Caco-2 (cell line): ENCODE data around the gene BNIP1. TPM values are rescaled to one million over a fixed set of nuclear protein-coding genes. Genes with fewer than 3 reads are reported as not detected.

Experiments
- BruUV-seq: library from RNA; stranded (reverse); fragments of 400-500 nt; replicated peaks from 2 replicates; lab custom pipeline; 2021; lab: Mats Ljungman, UMichigan
- CTCF ChIA-PET: fragments of 300-600 bp; sonication (Branson Sonifier 250); formaldehyde crosslinking; loops from one replicate; lab custom pipeline; 2022; ENCODE audit warnings: antibody characterized with exemption; lab: Charles Lee
- POLR2A ChIA-PET: fragments of 300-600 bp; sonication (Branson Sonifier 250); formaldehyde crosslinking; loops from one replicate; lab custom pipeline; 2022; ENCODE audit warnings: antibody characterized with exemption; lab: Charles Lee
- DNase-seq, 2 experiments: peaks; one replicate each; pipeline versions ENCODE4 v3.0.0 to v3.0.0-alpha.2; 2020 to 2022
- H3K27me3 ChIP-seq: replicated peaks from 2 replicates; pipeline ENCODE4 v1.6.0; 2011; ENCODE audit warnings: low read length; ENCODE audit not compliant: control insufficient read depth, insufficient read depth
- H3K36me3 ChIP-seq: 2 replicates; pipeline ENCODE4 v1.5.1; 2011; ENCODE audit warnings: low read length; ENCODE audit not compliant: control insufficient read depth, insufficient read depth
- H3K4me1 ChIP-seq: fragments of 250-450 bp; sonication (Bioruptor Pico); 2 replicates; pipeline ENCODE4 v1.5.1; 2020; ENCODE audit warnings: mild to moderate bottlenecking
- H3K4me3 ChIP-seq: 2 replicates; pipeline ENCODE4 v1.5.1; 2011; ENCODE audit warnings: low read depth, mild to moderate bottlenecking, control low read depth, low read length
- H3K9me3 ChIP-seq: fragments of 250-450 bp; sonication (Bioruptor Pico); 2 replicates; pipeline ENCODE4 v1.5.1; 2020; ENCODE audit warnings: mild to moderate bottlenecking, moderate library complexity
- H3K27ac Mint-ChIP-seq: one replicate; pipeline ENCODE4 v1.8.0; 2022; ENCODE audit warnings: mixed read lengths; ENCODE audit not compliant: unreplicated experiment
- H3K27me3 Mint-ChIP-seq: one replicate; pipeline ENCODE4 v1.8.0; 2022; ENCODE audit warnings: mixed read lengths; ENCODE audit not compliant: insufficient read depth, unreplicated experiment
- H3K36me3 Mint-ChIP-seq: one replicate; pipeline ENCODE4 v1.8.0; 2022; ENCODE audit warnings: mild to moderate bottlenecking, mixed read lengths; ENCODE audit not compliant: insufficient read depth, unreplicated experiment
- H3K4me1 Mint-ChIP-seq: one replicate; pipeline ENCODE4 v1.8.0; 2022; ENCODE audit warnings: low read depth, mixed read lengths; ENCODE audit not compliant: unreplicated experiment
- H3K4me3 Mint-ChIP-seq: one replicate; pipeline ENCODE4 v1.8.0; 2022; ENCODE audit warnings: mild to moderate bottlenecking, moderate library complexity, mixed read lengths; ENCODE audit not compliant: unreplicated experiment
- H3K9me3 Mint-ChIP-seq: one replicate; pipeline ENCODE4 v1.8.0; 2022; ENCODE audit warnings: mixed read lengths; ENCODE audit not compliant: unreplicated experiment
- intact Hi-C: fragments of 100-400 bp; cut with micrococcal nuclease; formaldehyde crosslinking; loops from one replicate; pipeline ENCODE4 v1.10.0; 2022; ENCODE audit not compliant: unreplicated experiment
- total RNA-seq: library from RNA; stranded (reverse); gene quantifications from 2 replicates; pipeline ENCODE4 v1.2.3, GENCODE V29; 2022
- TF ChIP-seq, protein P1 (sequence below), 2 experiments: fragments of 200-600 bp in 1 of 2; IDR thresholded peaks; 1 replicate in 1 of 2; 2 replicates in 1 of 2; pipeline versions ENCODE4 v1.5.1 to v1.8.0; 2011 to 2022; ENCODE audit warnings: antibody characterized with exemption in 1 of 2, control low read depth in 1 of 2, inconsistent platforms in 1 of 2, low read depth in 1 of 2, low read length in 1 of 2, mild to moderate bottlenecking in 1 of 2, moderate library complexity in 1 of 2; ENCODE audit not compliant: insufficient read depth in 1 of 2, severe bottlenecking in 1 of 2, unreplicated experiment in 1 of 2

Gene BNIP1
- total RNA-seq, 1 experiment from 2014 or later = 13.9 TPM

DNA sequence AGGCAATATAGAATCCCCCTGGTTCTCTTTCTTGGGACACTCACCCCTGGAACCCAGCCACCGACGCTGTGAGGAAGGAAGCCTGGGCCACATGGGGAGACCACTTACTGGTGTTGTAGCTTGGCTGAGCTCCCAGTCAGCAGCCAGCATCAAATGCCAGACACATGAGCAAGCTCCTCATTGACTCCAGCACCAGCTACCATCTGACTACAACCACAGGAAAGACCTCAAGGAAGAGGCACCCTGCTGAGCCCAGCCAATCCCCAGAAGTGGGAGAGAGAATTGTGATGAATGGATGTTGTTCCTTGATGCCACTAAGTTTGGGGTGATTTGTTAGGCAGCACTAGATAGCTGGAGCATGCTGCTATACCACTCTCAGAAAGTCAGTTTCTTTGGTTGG is 36.0 kb downstream of the BNIP1 start:
- intact Hi-C loops = no loop called here
- DNase-seq = no peak
- no TSS peak for BruUV-seq
- no peaks in the 10 kb centered on the region for H3K4me1 ChIP-seq
- Mint-ChIP-seq H3K4me3 (no peak overlapping the region), H3K4me1 (no peaks in the 10 kb centered on the region), H3K36me3 (no peaks in the 10 kb centered on the region), H3K27ac (no peak overlapping the region), H3K9me3 (no peaks in the 10 kb centered on the region), H3K27me3 (no peaks in the 10 kb centered on the region)
- no peak overlapping the region for H3K4me3 ChIP-seq
- TF ChIP-seq, protein P1, sequence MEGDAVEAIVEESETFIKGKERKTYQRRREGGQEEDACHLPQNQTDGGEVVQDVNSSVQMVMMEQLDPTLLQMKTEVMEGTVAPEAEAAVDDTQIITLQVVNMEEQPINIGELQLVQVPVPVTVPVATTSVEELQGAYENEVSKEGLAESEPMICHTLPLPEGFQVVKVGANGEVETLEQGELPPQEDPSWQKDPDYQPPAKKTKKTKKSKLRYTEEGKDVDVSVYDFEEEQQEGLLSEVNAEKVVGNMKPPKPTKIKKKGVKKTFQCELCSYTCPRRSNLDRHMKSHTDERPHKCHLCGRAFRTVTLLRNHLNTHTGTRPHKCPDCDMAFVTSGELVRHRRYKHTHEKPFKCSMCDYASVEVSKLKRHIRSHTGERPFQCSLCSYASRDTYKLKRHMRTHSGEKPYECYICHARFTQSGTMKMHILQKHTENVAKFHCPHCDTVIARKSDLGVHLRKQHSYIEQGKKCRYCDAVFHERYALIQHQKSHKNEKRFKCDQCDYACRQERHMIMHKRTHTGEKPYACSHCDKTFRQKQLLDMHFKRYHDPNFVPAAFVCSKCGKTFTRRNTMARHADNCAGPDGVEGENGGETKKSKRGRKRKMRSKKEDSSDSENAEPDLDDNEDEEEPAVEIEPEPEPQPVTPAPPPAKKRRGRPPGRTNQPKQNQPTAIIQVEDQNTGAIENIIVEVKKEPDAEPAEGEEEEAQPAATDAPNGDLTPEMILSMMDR (IDR thresholded peaks at IDR 0.05; ENCODE audit: insufficient read depth in 1 of 2, low read depth in 1 of 2, low read length in 1 of 2, severe bottlenecking in 1 of 2, unreplicated experiment in 1 of 2) = no peak
- ChIA-PET CTCF (interaction anchor here (0.6 kb wide), 2 partner anchors 41 to 150 kb away, joined by 7 to 8 read pairs; no protein-coding TSS in a partner anchor), POLR2A (no interaction called here)
- H3K9me3 ChIP-seq = peaks cover 5% of the 10 kb centered on the region; the same call in 1 of the 2 replicates
- no peaks in the 10 kb centered on the region for H3K36me3 ChIP-seq
- no peaks in the 10 kb centered on the region for H3K27me3 ChIP-seq

DNA sequence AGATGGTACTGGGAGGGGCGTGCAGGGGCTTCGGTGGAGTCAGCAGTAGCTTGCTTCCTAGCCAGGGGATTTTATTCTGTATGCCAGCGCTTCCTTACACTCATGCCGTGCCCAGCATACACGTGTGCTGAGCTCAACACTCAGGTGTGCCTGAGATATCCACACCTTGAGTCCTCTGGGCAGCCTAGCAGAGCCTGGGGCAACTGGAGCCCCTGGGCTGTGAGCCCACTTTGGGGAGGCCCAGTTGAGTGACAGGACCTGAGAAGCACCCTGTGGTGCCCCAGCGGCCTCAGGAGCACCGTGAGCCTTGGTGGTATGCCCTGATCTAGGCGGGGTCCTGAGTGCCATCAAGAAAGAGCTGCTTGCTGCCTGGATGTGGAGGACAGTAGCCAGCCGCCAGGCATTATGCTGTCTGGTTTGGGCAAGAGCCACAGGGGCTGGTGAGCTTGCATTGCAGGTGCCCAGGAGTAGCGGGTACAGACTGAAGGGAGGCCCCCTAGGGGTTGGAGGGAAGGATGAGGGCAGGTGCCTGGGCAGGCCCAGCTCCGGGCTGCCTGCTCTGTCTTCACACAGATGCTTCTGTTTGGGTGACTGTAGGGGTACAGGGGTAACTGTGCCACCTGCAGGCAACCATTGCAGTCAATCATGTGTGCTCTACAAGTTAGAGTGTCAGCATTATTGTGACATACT is 42.9 kb downstream of the BNIP1 start:
- H3K9me3 ChIP-seq = no peaks in the 10 kb centered on the region
- Mint-ChIP-seq H3K9me3 (no peaks in the 10 kb centered on the region), H3K27me3 (no peaks in the 10 kb centered on the region), H3K36me3 (no peaks in the 10 kb centered on the region), H3K4me3 (no peak overlapping the region), H3K4me1 (no peaks in the 10 kb centered on the region), H3K27ac (no peak overlapping the region)
- BruUV-seq = no TSS peak
- POLR2A ChIA-PET = no interaction called here
- no peak for DNase-seq
- TF ChIP-seq, protein P1 (IDR thresholded peaks at IDR 0.05; ENCODE audit: insufficient read depth in 1 of 2, low read depth in 1 of 2, low read length in 1 of 2, severe bottlenecking in 1 of 2, unreplicated experiment in 1 of 2) = peak in 1 of 2 experiments; percentile 15
- H3K27me3 ChIP-seq = no peaks in the 10 kb centered on the region
- H3K36me3 ChIP-seq = no peaks in the 10 kb centered on the region
- no peak overlapping the region for H3K4me3 ChIP-seq
- CTCF ChIA-PET = no interaction called here
- no peaks in the 10 kb centered on the region for H3K4me1 ChIP-seq
- intact Hi-C loops = no loop called here

DNA sequence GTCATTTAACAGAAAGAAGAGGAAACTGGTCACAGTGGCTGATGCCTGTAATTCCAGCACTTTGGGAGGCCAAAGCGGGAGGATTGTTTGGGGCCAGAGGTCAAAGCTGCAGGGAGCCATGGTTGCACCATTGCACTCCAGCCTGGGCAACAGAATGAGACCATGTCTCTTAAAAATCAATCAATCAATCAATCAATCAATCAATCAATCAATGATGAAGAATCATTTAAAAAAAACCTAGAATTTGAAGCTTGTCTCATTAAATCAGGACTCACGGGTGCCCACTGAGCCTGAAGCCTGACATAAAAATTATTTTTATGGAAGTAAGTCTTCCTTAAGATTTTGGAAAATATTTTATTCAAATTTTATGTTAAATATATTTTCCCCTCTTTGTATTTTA is 43.9 kb downstream of the BNIP1 start:
- H3K4me3 ChIP-seq = no peak overlapping the region
- DNase-seq = no peak
- BruUV-seq = no TSS peak
- Mint-ChIP-seq H3K9me3 (no peaks in the 10 kb centered on the region), H3K36me3 (no peaks in the 10 kb centered on the region), H3K27ac (no peak overlapping the region), H3K4me3 (no peak overlapping the region), H3K4me1 (no peaks in the 10 kb centered on the region), H3K27me3 (no peaks in the 10 kb centered on the region)
- POLR2A ChIA-PET = no interaction called here
- H3K4me1 ChIP-seq = no peaks in the 10 kb centered on the region
- intact Hi-C loops = no loop called here
- no peaks in the 10 kb centered on the region for H3K9me3 ChIP-seq
- no peaks in the 10 kb centered on the region for H3K27me3 ChIP-seq
- no peaks in the 10 kb centered on the region for H3K36me3 ChIP-seq
- TF ChIP-seq, protein P1 (IDR thresholded peaks at IDR 0.05; ENCODE audit: insufficient read depth in 1 of 2, low read depth in 1 of 2, low read length in 1 of 2, severe bottlenecking in 1 of 2, unreplicated experiment in 1 of 2) = no peak
- CTCF ChIA-PET = no interaction called here
